HG03097 (cell line): ENCODE results near the gene YY1.
A peak's percentile ranks its signal among the peaks of the same experiment; 100 is the strongest.
"Not testable (repeated sequence)": the region's sequence is repeated elsewhere in the genome, so short reads cannot be mapped to it uniquely, and the experiment has no call there.

Experiments used
- ATAC-seq: cut with Tn5 transposase; IDR thresholded peaks from one replicate; pipeline ENCODE4 v1.9.1; 2021; ENCODE audit not compliant: unreplicated experiment, low FRiP score

YY1 gene

DNA sequence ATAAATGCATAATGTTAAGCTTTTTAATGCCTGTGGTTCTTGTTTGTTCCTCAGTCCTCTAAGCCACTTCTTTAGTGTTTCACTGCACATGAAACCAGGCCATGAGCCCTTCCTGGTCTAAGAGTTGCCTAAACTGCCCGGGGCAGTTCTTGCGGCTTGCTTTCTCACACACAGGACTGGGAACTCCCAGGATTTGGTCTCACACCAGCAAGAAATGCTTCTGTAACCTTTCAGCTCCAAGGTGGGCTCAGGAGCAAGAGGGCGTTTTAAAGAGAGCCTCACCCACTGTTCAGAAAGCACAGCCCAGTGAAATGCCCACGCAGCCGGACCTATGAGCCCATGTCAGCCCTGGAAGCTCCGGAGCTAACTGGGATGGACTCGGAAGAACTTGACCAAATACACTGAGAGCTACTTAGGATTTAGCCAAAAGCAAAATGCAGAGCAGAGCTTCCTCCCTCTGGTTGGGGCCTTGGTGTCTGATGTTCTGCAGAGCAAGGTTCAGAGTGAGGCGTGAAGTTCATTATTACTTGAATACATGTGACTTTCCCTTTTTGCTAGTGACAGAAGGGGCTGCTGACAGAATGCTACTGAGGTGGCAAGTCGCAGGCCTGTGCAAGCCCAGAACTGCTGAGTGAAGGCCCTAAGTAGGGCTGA lies 43.9 kb downstream of the YY1 start:
- no peak for ATAC-seq

DNA sequence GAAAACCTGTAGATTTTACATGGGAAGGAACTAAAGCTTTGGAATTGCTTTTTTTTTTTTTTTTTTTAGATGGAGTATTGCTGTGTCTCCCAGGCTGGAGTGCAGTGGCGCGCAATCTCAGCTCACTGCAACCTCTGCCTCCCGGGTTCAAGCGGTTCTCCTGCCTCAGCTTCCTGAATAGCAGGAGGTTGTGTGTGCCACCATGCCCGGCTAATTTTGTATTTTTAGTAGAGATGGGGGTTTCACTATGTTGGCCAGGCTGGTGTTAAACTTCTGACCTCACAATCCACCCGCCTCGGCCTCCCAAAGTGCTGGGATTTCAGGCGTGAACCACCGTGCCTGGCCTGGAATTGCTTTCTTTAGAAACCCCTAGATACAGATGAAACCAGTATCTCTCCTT lies 44.5 kb downstream of the YY1 start:
- not testable (repeated sequence) for ATAC-seq

DNA sequence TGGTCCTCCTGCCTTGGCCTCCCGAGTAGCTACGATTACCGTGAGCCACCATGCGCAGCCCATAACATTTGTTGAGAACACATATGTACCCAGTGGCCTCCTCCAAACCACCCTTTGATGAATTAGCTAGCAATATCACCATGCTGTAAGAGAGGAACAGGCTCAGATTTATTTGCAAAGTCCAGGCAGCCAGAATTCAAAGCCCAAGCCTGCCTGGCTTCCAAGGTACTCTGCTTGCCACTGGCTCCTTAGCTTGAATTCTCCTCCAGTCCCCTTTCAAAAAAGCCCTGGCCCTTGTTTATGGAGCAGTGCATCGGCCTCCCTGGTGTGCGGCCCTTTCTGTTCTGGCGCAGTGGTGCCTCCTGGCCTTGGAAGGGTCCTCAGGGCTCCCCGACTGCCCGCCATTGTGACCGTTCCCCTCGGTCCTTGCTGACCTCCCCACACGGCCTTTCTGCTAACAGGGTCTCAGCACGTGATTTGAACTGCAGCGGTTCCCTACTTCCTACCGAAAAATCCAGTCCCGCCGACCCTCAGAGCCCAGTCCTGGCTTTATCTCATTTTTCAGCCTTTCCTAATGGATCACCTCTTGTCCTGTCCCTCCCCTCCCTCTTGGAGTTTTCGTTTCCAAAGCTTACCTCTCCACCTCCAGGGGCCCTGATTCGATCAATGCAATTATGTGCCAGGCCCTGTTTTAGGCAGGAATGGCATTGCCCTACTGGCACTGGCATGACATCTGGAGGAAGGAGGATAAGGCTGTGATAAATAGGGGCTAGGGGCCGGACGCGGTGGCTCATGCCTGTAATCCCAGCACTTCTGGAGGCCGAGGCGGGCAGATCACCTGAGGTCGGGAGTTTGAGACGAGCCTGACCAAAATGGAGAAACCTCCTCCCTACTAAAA lies 45.3 kb downstream of the YY1 start:
- ATAC-seq = no peak

DNA sequence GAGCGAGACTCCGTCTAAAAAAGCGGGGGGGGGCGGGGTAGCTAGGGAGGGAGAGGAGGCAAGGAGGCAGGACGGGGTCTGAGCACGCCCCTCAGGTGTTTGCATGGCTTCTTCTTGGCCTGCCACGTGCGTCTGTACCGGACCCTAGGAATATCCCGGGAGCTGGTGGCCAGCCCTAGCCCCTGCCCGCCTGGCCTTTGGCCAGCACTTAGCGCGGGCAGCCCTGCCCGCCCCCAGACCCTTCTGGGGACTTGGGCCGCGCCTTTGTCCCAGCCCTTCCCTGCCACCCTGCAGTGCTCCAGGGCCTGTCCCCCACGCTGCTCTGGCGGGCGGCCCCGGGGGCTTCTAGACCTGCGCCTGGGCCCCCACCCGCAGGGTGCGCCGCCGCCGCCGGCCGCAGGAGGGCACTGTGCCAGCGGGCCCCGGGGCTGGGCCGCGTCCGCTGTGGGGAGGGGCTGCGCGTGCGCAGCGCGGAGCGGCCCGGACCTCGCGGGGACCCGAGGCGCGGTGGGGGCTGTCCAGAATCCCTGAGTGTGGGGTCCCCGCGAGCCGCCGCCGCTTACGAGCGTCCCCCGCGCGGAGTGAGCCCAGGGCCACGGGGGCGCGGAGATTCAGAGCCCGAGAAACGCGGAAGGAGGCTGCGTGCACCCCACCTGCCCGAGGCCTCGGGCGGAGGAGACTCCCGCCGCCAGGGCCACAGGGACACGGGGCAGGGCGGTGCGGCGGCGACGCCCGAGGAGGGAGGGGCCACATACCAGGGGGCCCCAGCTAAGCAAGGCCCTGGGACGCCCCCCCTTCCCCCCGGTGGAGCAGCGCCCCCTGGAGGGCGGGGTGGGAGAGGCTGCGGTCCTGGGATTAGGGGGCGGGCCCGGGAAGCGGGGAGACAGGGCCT lies 46.3 kb downstream of the YY1 start:
- ATAC-seq = peak; percentile 82

DNA sequence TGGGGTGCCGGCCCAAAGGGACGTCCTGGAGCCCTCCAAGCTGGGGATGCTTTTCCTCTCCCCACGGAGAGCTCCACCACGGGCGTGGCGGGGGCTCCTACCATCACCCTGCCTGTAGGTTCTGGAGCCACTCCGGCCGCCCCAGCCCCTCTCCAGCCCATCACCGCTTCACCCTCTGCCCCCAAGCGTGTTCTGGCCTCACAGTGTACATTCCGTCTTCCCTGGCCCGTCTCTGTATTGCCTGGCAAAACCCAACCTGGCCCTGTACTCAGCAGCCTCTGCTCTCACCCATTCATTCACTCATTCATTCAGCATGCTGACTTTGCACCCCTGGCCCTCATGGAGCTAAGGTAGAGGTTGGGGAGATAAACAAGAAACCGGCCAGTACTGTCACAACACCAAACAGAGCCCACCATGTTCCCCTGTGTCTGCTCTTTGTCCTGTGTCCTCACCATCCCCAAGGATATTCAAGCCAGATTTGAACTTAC lies 47.0 kb downstream of the YY1 start:
- no peak for ATAC-seq

DNA sequence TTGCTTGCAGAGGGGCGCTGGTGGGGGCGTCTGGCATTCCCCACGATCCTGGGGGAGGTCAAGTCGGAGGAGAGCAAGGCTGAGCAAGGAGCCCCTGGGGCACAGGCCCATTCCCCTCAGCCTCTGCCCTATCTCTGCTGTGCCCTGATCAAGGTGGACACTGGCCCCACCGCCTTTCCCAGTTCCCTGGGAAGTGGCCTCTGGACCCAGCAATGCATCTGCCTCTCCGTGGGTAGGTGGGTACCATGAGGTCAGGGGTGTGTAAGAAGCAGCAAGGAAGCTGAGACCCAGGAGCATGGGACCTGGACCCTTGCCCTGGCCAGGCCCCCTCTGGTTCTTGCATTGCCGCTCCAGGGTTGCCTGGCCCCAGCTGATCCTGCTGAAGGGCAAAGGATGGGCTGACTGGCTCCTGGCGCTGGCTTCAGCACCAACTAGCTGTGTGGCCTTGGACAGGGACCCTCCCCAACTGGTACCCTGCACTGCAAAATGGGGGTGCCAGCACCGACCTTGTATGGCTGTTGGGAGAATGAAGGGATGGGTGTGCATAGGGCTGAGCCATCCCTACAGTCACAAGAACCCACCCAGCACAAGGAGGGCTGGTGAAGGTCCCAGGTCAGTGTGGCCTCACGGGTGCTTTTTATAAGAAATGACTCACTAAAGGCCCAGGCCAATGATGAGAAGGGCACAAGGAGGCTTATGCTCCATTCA lies 47.7 kb downstream of the YY1 start:
- no peak for ATAC-seq

DNA sequence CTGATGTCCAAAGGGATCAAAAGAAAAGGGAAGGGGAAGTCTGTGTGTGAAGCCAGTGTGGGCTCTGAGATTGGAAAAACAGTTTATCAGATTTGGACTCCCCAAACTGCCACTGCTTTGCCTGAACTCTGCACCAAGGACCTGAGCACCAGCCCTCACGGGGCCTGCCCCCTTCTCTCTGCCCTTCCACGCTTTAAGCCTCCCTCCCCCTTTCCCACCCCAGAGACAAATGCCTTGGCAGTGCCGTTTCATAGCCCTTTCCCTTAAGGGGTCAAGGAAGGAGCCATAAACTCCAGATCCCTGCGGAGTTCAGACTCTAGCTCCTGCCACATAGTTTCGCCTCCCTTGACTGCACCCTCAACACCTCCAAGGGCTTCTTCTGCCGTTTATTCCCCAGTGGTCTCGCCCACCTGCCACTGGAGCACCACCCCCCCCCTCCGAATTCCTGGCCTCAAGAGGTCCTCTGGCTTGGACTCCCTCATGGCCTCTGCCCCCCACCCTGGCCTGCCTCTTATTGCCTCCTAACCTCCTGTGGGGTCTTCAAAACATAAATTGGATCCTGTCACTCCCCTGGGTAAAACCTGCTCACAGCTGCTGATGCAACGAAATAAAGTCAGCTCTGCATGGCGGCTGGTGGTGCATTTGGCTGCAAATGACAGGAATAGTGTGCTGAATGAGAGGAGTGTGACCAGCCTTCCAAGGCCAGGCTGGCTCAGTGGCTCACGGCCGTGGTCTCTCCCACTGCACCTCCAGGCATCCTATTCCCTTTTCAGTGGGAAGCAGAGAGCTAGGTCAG lies 48.5 kb downstream of the YY1 start:
- ATAC-seq = no peak

DNA sequence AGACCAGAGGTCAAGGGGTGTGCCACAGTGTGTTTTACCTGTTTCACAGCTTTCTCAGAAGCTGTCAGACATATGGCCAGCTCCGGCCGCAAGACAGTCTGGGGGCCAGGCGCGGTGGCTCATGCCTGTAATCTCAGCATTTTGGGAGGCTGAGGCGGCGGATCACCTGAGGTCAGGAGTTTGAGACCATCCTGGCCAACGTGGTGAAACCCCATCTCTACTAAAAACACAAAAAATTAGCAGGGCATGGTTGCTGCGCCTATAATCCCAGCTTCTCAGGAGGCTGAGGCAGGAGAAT lies 49.0 kb downstream of the YY1 start:
- not testable (repeated sequence) for ATAC-seq

DNA sequence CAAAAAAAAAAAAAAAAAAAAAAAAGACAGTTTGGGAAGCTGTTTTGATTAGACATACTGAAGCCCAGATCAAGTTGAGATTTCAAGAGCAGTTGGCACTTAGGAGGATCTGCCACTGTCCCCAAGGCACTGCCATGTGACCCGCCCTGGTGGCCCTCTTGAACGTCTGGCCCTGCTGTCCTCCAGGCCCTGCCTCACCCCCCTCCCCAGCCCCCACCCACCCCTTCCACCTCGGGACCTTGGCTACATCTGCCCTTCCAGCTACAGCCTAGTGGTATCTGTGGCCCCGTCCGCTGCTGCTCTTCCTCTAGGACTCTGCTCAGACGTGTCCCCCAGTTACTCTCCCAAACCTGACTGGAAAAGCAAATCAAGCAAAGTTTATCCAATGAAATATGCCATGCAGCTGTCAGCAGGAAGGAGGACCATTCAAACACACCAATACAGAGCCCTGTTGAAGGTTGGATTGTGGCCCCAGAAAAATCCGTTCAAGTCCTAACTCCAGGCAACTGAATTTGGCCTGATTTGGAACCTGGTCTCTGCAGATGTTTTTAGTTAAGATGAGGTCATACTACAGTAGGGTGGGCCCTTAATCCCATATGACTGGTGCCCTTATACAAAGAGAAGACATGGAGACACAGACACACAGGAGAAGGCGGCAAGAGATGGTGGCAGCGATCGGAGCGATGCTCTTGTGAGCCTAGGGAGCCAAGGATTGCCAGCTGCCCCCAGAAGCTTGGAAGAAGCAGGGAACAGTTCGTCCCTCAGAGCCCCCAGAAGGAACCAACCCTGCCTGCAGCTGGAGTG lies 49.6 kb downstream of the YY1 start:
- no peak for ATAC-seq

DNA sequence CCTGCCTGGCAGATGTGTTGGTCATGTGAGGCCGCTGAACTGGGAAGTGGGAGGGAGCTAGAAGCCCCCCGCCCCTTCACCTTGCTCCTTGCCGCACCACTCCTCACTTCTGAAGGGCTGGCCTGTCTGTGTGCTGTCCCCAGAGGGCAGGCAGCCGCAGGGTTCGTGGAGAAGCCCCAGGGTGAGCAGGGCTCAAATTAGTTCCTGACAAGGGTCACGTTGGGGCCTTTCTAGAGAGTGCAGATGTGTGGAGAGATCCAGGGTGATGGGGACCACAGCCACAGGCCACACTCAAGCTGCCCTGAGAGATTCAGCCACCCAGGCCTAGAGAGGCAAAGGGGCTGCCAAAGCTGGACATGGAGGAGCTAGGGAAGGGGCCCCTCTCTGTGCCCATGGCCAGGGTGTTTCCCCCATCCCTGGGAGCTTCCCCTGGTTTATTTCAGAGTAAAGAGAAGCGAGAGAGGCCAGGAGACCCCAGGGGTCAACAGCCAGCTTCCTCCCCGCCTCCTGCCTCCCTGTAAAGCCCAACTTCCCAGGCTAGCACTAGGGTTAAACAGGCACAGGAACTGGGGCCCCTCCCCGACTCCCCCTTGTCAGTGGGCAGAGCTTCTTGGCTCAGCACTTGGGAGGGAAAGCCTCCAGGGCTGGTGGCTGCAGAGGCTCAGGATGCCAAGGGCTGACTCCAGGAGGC lies 51.1 kb downstream of the YY1 start:
- ATAC-seq = no peak

DNA sequence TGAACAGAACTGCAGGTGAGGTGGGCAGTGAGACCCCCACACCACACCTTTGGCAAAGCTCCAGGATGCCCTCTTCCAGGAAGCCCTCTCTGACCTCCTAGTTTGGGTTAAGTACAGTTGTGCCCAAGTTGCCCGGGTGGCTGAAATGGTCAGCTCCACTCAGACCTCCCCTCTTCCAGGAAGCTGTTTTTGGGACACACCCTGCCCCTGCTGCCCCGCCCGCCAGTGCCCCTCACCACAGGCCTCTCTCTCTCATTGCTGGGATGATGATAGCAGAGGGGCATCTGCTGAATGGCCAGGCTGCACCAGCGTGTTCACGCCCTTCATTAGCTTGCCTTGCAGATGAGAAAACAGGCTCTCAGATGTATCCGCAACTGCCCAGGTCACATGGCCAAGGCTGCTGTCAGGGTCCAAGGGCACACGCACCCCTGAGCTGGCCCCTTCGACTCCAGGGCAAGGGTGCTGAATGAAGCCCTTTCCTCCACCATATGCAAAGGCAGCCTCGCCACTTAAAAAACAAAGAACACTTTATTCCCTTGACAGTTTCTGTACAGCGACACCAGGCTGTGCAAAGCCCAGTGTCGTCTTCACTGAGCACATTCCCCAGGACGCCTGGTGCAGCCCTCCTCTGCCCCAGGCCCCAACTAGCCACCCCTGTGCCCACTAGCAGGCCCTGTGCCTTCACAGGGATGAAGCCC lies 51.8 kb downstream of the YY1 start:
- no peak for ATAC-seq

DNA sequence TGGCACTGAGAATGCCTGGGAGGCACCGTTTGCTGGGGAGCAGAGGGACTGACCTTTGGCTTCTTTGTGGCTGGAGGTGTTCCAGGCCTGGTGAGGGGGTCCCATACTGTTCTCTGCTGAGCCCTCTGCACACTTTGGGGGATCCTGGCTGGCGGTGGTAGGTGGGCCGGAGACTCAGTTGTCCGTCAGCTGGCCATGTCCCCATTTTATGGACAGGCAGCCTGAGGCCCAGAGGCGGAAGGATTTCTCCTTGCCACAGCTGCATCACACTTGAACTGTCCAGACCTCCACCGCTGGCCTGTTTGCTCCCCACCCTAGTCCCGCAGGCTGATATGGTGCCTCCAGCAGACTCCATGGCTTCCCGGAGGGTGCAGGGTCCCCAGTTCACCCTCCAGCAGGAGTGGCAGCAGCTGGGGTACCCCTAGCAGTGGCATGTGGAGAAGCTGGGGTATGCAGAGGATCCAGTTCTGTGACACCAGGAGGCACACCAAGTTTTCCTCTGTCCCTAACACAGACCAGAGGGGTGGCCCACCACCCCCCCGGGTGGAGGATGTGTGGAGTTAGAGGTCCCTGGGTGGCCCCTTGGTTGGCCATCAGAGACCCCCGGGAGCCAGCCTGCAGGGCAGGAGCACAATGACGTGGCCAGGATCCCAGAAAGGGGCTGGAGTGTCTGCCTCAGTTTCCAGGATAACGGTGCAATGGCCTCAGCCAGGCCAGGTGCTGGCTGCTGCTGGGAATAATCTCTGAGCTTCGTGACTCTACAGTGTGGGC lies 52.5 kb downstream of the YY1 start:
- no peak for ATAC-seq

DNA sequence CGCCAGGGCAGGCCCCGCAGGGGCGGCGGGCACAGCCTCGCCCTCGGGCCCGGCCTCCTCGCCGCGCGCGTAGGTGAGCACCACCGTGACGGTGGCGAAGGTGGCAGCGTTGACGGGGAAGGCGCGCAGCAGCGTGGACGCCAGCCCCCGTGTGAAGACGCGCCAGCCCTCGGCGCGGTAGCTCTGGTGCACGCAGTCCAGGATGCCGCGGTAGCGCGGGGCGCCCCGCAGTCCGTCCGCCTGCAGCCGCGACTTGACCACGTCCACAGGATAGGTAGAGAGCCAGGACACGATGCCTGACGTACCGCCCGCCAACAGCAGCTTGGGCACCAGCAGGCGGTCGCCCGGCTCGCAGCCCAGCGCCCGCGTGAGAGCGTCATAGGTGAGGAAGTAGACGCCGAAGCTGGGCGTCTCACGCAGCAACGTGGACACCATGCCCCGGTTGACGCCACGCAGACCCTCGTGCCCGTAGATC lies 53.4 kb downstream of the YY1 start:
- no peak for ATAC-seq

DNA sequence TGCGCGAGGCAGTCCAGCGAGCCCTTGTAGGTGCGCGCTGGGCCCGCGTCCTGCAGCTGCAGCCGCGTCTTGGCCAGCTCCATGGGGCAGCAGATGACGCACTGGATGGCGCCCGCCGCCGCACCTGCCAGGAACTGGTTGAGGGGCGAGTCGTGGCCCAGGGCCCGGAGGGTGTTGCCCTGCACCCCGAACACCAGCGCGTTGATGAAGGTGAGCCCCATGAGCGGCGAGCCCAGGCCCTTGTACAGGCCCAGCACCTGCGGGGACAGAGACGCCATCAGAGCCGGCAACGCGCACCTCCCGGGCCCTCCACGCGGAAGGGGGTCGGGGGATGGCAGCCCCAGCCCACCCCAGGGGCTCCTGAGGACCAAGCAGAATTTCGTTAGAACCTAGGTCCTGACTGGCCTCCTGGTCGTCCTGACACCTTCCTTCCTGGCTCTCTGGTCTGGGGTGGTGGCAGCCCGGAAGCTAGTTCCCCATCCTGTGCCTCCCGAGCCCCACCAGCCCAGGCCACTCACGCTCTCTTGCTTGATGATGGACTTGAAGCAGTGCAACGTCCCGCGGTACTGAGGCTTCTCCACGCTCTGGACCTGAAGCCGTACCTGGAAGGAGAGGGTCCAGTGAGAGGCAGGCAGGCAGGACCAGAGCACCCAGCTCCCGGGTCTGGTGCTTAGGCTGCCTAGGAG lies 54.0 kb downstream of the YY1 start:
- ATAC-seq = no peak

DNA sequence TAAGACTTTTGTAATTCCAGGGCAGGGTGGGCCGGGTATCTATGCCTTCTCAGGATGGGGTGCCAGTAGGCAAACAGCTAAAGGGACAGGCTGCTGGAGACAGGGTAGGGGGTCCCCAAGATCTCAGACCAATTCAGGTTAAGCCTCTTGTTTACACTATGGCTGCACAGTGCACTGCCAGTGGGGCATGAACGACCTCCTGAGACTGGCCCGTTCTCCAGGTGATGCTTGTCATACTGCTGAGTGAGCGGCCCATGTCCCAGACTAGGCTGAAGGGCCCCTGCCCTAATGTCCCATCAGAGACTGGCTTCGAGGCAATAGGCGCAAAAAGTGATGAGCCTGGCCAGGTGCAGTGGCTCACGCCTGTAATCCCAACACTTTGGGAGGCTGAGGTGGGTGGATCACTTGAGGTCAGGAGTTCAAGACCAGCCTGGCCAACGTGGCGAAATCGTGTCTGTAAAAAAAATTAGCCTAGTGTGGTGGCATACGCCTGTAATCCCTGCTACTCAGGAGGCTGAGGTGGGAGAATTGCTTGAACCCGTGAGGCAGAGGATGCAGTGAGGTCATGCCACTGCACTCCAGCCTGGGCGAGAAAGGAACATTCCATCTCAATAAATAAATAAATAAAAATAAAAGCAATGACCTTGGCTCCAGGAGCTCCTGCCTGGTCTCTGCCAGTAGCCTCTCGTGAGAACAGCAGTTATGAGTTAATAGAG lies 54.7 kb downstream of the YY1 start:
- ATAC-seq = no peak
